K562 (cell line): ENCODE results near the gene ATP9A. TPM values are rescaled to one million over a fixed set of nuclear protein-coding genes. Genes with fewer than 3 reads are reported as not detected.

Experiments
- ATAC-seq: fragments of 200-7000 bp; cut with Tn5 transposase; 3 replicates; pipeline ENCODE4 v1.9.1; 2020; ENCODE audit warnings: moderate library complexity
- BruUV-seq: library from RNA; stranded (reverse); fragments of 400-500 nt; replicated peaks from 2 replicates; lab custom pipeline; 2021; lab: Mats Ljungman, UMichigan
- CTCF ChIA-PET: fragments of 300-600 bp; formaldehyde crosslinking; extraction: SDS; loops from one replicate; lab custom pipeline; 2021; ENCODE audit warnings: low intra/inter-chr PET ratio; lab: Yijun Ruan, JAX
- POLR2A ChIA-PET: fragments of 300-600, 350-650 bp; sonication (Branson Sonifier 250); formaldehyde crosslinking; extraction: SDS; loops from one replicate; lab custom pipeline; 2021; ENCODE audit warnings: antibody characterized with exemption, inconsistent platforms; lab: Yijun Ruan, JAX
- DNase-seq, 4 experiments: peaks; one replicate each; pipeline versions ENCODE4 v3.0.0 to v3.0.0-alpha.2; 2011 to 2018; ENCODE audit warnings: low spot score in 3 of 4, mixed read lengths in 3 of 4; ENCODE audit errors: extremely low read depth in 1 of 4
- FAIRE-seq: peaks from 2 replicates; lab custom pipeline; 2011; peaks lifted over from hg19 to GRCh38; lab: Jason Lieb, UNC
- H2AFZ ChIP-seq: 2 replicates; pipeline ENCODE4 v1.6.0; 2011; ENCODE audit warnings: low read depth, low read length, control low read depth, inconsistent platforms
- H3K27ac ChIP-seq: fragments of 200-600 bp; 3 replicates; pipeline ENCODE4 v1.8.0; 2011; ENCODE audit warnings: low read depth, mild to moderate bottlenecking, control low read depth, inconsistent platforms, low read length, moderate library complexity, mixed read lengths; ENCODE audit errors: extremely low read depth
- H3K27me3 ChIP-seq, 2 experiments: fragments of 300-600 bp in 1 of 2; 2 replicates in 1 of 2; 3 replicates in 1 of 2; pipeline versions ENCODE4 v1.6.0 to v1.8.0; 2011; ENCODE audit warnings: inconsistent platforms in 2 of 2, low read length in 2 of 2, mild to moderate bottlenecking in 1 of 2, mixed read lengths in 1 of 2, moderate library complexity in 1 of 2; ENCODE audit not compliant: control insufficient read depth in 2 of 2, insufficient read depth in 2 of 2
- H3K36me3 ChIP-seq: fragments of 300-600 bp; 3 replicates; pipeline ENCODE4 v1.8.0; 2011; ENCODE audit warnings: mild to moderate bottlenecking, low read length, inconsistent platforms; ENCODE audit not compliant: control insufficient read depth, insufficient read depth
- H3K4me1 ChIP-seq, 2 experiments: fragments of 200-600 bp in 1 of 2; replicated peaks in 1 of 2; 2 replicates in 1 of 2; 3 replicates in 1 of 2; pipeline versions ENCODE4 v1.5.1 to v1.8.0; 2011; ENCODE audit warnings: inconsistent platforms in 2 of 2, low read length in 2 of 2, mild to moderate bottlenecking in 1 of 2, mixed read lengths in 1 of 2, moderate library complexity in 1 of 2; ENCODE audit not compliant: control insufficient read depth in 2 of 2, insufficient read depth in 2 of 2
- H3K4me2 ChIP-seq: 2 replicates; pipeline ENCODE4 v1.6.1; 2011; ENCODE audit warnings: low read length, control low read depth, inconsistent platforms, mixed read lengths; ENCODE audit not compliant: insufficient read depth
- H3K4me3 ChIP-seq: fragments of 200-600 bp; sonication (generic), shearing (Covaris generic); 2 replicates; pipeline ENCODE4 v1.5.1; 2016; ENCODE audit warnings: control low read depth, inconsistent platforms
- H3K79me2 ChIP-seq: fragments of 200-600 bp; 3 replicates; pipeline ENCODE4 v1.8.0; 2011; ENCODE audit warnings: low read length, inconsistent platforms; ENCODE audit not compliant: control insufficient read depth, insufficient read depth
- H3K9ac ChIP-seq, 2 experiments: 2 replicates each; pipeline versions ENCODE4 v1.6.0 to v1.6.1; 2011; ENCODE audit warnings: low read depth in 2 of 2, low read length in 2 of 2, control low read depth in 1 of 2, inconsistent platforms in 1 of 2, mild to moderate bottlenecking in 1 of 2, mixed read lengths in 1 of 2; ENCODE audit not compliant: insufficient read depth in 1 of 2
- H3K9me1 ChIP-seq: one replicate; pipeline ENCODE4 v1.6.0; 2011; ENCODE audit warnings: inconsistent platforms, mild to moderate bottlenecking, low read length, moderate library complexity; ENCODE audit not compliant: control insufficient read depth, insufficient read depth
- H3K9me3 ChIP-seq: replicated peaks from 2 replicates; pipeline ENCODE4 v1.5.1; 2011; ENCODE audit warnings: low read depth, low read length, inconsistent platforms; ENCODE audit not compliant: control insufficient read depth, insufficient read depth
- H4K20me1 ChIP-seq: replicated peaks from 2 replicates; pipeline ENCODE4 v1.6.1; 2011; ENCODE audit warnings: low read length, inconsistent platforms, mixed read lengths; ENCODE audit not compliant: control insufficient read depth, insufficient read depth
- L3MBTL2 ChIP-seq: fragments of 450-650 bp; IDR thresholded peaks from 2 replicates; pipeline ENCODE4 v1.6.1; 2016; ENCODE audit warnings: mild to moderate bottlenecking, moderate library complexity
- MCM5 ChIP-seq: fragments of 450-650 bp; IDR thresholded peaks from 2 replicates; pipeline ENCODE4 v1.6.1; 2016; ENCODE audit warnings: low read depth
- SRSF1 ChIP-seq: fragments of 200-400 bp; formaldehyde crosslinking; IDR thresholded peaks from 2 replicates; pipeline ENCODE4 v1.6.1; 2017; ENCODE audit warnings: mild to moderate bottlenecking, low read depth, low read length, moderate library complexity
- WHSC1 ChIP-seq: IDR thresholded peaks from one replicate; pipeline ENCODE4 v1.6.1; 2012; ENCODE audit warnings: low read length, control low read depth, inconsistent platforms
- ZNF518B ChIP-seq: fragments of 250-450 bp; sonication (Bioruptor Pico); IDR thresholded peaks from 2 replicates; pipeline ENCODE4 v1.5.0; 2021; ENCODE audit warnings: mild to moderate bottlenecking, moderate library complexity
- ZNF77 ChIP-seq: fragments of 250-450 bp; sonication (Bioruptor Pico); IDR thresholded peaks from 2 replicates; pipeline ENCODE4 v1.5.0; 2020
- WGBS: fragments of 100-300 bp; shearing (Covaris generic); methylation state at CpG from one replicate; pipeline ENCODE4 v1.1.6; 2016; ENCODE audit warnings: low coverage, mixed read lengths; ENCODE audit not compliant: insufficient coverage; ENCODE audit errors: missing lambda C conversion rate; 5-methylcytosine and 5-hydroxymethylcytosine counted together
- in situ Hi-C: fragments of 300-500 bp; cut with MboI; formaldehyde crosslinking; loops from 4 replicates; pipeline ENCODE4 v1.15.0; 2018; ENCODE audit warnings: inconsistent platforms, mixed read lengths
- intact Hi-C: fragments of 100-400 bp; cut with micrococcal nuclease; formaldehyde crosslinking; loops from 2 replicates; pipeline ENCODE4 v1.14.2; 2022
- polyA plus RNA-seq, 8 experiments: library from polyadenylated mRNA; depleted of rRNA in 4 of 8; stranded (reverse) in 5 of 8; unstranded in 3 of 8; fragments of >200 nt; fragmentation: Nextera tagmentation in 2 of 8; fragmentation: Illumina TruSeq in 1 of 8; extraction: Ambion mirVana in 2 of 8; extraction: Trizol in 1 of 8; gene quantifications; 2 replicates each; pipeline versions ENCODE4 v1.2.1 to v1.2.3, GENCODE V29; 2011 to 2014; ENCODE audit warnings: inconsistent platforms in 1 of 8, missing spikeins in 1 of 8
- total RNA-seq, 7 experiments: library from RNA; depleted of rRNA in 6 of 7; stranded (reverse); fragments of >200 nt in 6 of 7; fragmentation: Illumina TruSeq in 2 of 7; extraction: Trizol in 2 of 7; gene quantifications; 2 replicates each; pipeline versions ENCODE4 v1.2.1 to v1.2.3, GENCODE V29; 2011 to 2021; ENCODE audit warnings: low replicate concordance in 1 of 7

ATP9A gene
- total and polyA plus RNA-seq, 9 of the 15 experiments (the other 6 are each of a cell fraction or from before 2014, with no cell fraction given), result 0.18 to 0.62 (median 0.29) TPM

GRCh38 chr20:51697096-51697826 is 70.9 kb downstream of the ATP9A start:
- ChIA-PET POLR2A (interaction anchor here (1.0 kb wide), 1 partner anchor 9 kb away, joined by 3 read pairs; no protein-coding TSS in a partner anchor), CTCF (no interaction called here)
- no peak overlapping the region for H3K4me3 ChIP-seq
- no peaks in the 10 kb centered on the region for H3K4me1 ChIP-seq
- H3K36me3 ChIP-seq, result no peaks in the 10 kb centered on the region
- 0% methylated on average over 8 of the region's 8 CpGs for WGBS
- in situ Hi-C loops (no loop called here), intact Hi-C loops (no loop called here)
- DNase-seq (no peak), ATAC-seq (no peak), FAIRE-seq (no peak)
- no TSS peak for BruUV-seq
- no peaks in the 10 kb centered on the region for H3K9me1 ChIP-seq
- TF ChIP-seq ZNF77 (no peak), L3MBTL2 (no peak), ZNF518B (CRISPR knock-in tag) (no peak), WHSC1 (no peak), SRSF1 (no peak), MCM5 (no peak)
- peaks cover 38 to 61% of the 10 kb centered on the region in 2 experiments for H3K27me3 ChIP-seq
- H3K79me2 ChIP-seq, result no peaks in the 10 kb centered on the region
- no peak overlapping the region for H3K4me2 ChIP-seq
- no peak overlapping the region for H2AFZ ChIP-seq
- H4K20me1 ChIP-seq, result no peaks in the 10 kb centered on the region
- H3K9ac ChIP-seq, result no peak overlapping the region
- no peaks in the 10 kb centered on the region for H3K9me3 ChIP-seq
- H3K27ac ChIP-seq, result no peak overlapping the region
